Keratinocyte (primary cell): Measurements from ENCODE around the gene HOXD8. TPM values are rescaled to one million over a fixed set of nuclear protein-coding genes. Genes with fewer than 3 reads are reported as not detected.

Source experiments
- DNase-seq: peaks from one replicate; pipeline ENCODE4 v3.0.0-alpha.2; 2011; ENCODE audit warnings: low read depth, missing footprints, low spot score
- FAIRE-seq: peaks from 2 replicates; lab custom pipeline; 2011; peaks lifted over from hg19 to GRCh38; lab: Jason Lieb, UNC
- H2AFZ ChIP-seq: 2 replicates; pipeline ENCODE4 v1.6.0; 2012; ENCODE audit warnings: low read length, control low read depth, inconsistent platforms; ENCODE audit not compliant: control insufficient read depth
- H3K27ac ChIP-seq: 2 replicates; pipeline ENCODE4 v1.5.1; 2011; ENCODE audit warnings: low read length; ENCODE audit not compliant: control insufficient read depth, insufficient read depth
- H3K27me3 ChIP-seq: 3 replicates; pipeline ENCODE4 v1.6.0; 2011; ENCODE audit warnings: low read length; ENCODE audit not compliant: control insufficient read depth, insufficient read depth; ENCODE audit errors: extremely low read depth
- H3K36me3 ChIP-seq, 2 experiments: 2 replicates in 1 of 2; 3 replicates in 1 of 2; pipeline ENCODE4 v1.5.1; 2011; ENCODE audit warnings: low read length in 2 of 2, mild to moderate bottlenecking in 1 of 2; ENCODE audit not compliant: control insufficient read depth in 2 of 2, insufficient read depth in 2 of 2; ENCODE audit errors: extremely low read depth in 1 of 2
- H3K4me1 ChIP-seq: 3 replicates; pipeline ENCODE4 v1.5.1; 2011; ENCODE audit warnings: low read length; ENCODE audit not compliant: control insufficient read depth, insufficient read depth; ENCODE audit errors: extremely low read depth
- H3K4me2 ChIP-seq: 3 replicates; pipeline ENCODE4 v1.6.0; 2011; ENCODE audit warnings: low read depth, low read length; ENCODE audit not compliant: control insufficient read depth, insufficient read depth; ENCODE audit errors: extremely low read depth
- H3K4me3 ChIP-seq, 3 experiments: fragments of 200-600 bp in 1 of 3; sonication (generic) in 1 of 3; 2 replicates in 2 of 3; 3 replicates in 1 of 3; pipeline ENCODE4 v1.5.1; 2011 to 2016; ENCODE audit warnings: low read length in 3 of 3, mild to moderate bottlenecking in 3 of 3, control low read depth in 2 of 3, inconsistent platforms in 1 of 3, low read depth in 1 of 3, mixed read lengths in 1 of 3, mixed run types in 1 of 3, moderate library complexity in 1 of 3; ENCODE audit not compliant: control insufficient read depth in 2 of 3, insufficient read depth in 2 of 3; ENCODE audit errors: extremely low read depth in 1 of 3
- H3K79me2 ChIP-seq: 2 replicates; pipeline ENCODE4 v1.6.0; 2012; ENCODE audit warnings: low read length; ENCODE audit not compliant: control insufficient read depth, insufficient read depth
- H3K9ac ChIP-seq: 3 replicates; pipeline ENCODE4 v1.6.0; 2011; ENCODE audit warnings: low read length; ENCODE audit not compliant: control insufficient read depth, insufficient read depth; ENCODE audit errors: extremely low read depth
- H3K9me1 ChIP-seq: 3 replicates; pipeline ENCODE4 v1.6.0; 2011; ENCODE audit warnings: low read length; ENCODE audit not compliant: control insufficient read depth, insufficient read depth; ENCODE audit errors: extremely low read depth
- H3K9me3 ChIP-seq: 2 replicates; pipeline ENCODE4 v1.5.1; 2012; ENCODE audit warnings: low read depth, low read length; ENCODE audit not compliant: control insufficient read depth
- H4K20me1 ChIP-seq: 3 replicates; pipeline ENCODE4 v1.6.0; 2011; ENCODE audit warnings: low read length; ENCODE audit not compliant: control insufficient read depth, insufficient read depth; ENCODE audit errors: extremely low read depth
- CTCF ChIP-seq, 3 experiments: IDR thresholded peaks in 1 of 3; conservative IDR thresholded peaks in 1 of 3; optimal IDR thresholded peaks in 1 of 3; 2 replicates in 2 of 3; 3 replicates in 1 of 3; pipeline versions ENCODE3 to v1.5.1; 2011; ENCODE audit warnings: low read length in 3 of 3, mild to moderate bottlenecking in 3 of 3, moderate library complexity in 2 of 3, control low read depth in 1 of 3, inconsistent platforms in 1 of 3; ENCODE audit not compliant: insufficient read depth in 2 of 3; ENCODE audit errors: extremely low read depth in 1 of 3
- EZH2 ChIP-seq: IDR thresholded peaks from one replicate; pipeline ENCODE4 v1.6.1; 2012; ENCODE audit warnings: inconsistent platforms, mild to moderate bottlenecking, low read length, moderate library complexity
- dilution Hi-C: fragments of 300-500 bp; cut with MboI; formaldehyde crosslinking; loops from one replicate; pipeline ENCODE4 v1.7.0; 2020; ENCODE audit warnings: low sequenced_read_pairs; ENCODE audit not compliant: extremely low pct_ligation_motif_present
- polyA plus RNA-seq, 5 experiments: library from polyadenylated mRNA; depleted of rRNA in 3 of 5; stranded (reverse) in 3 of 5; stranded (forward) in 1 of 5; unstranded in 1 of 5; fragments of >200 nt; gene quantifications; 1 replicate in 1 of 5; 2 replicates in 3 of 5; 3 replicates in 1 of 5; pipeline versions ENCODE4 v1.2.1 to v1.2.3, GENCODE V29; 2011 to 2012; ENCODE audit warnings: missing spikeins in 2 of 5, low read depth in 1 of 5, low replicate concordance in 1 of 5

Gene HOXD8
- polyA plus RNA-seq, 1 donor (not counting 4 experiments of a cell fraction or from before 2014, with no cell fraction given) = not detected

GRCh38 chr2:176152350-176153181, 23.1 kb downstream of the HOXD8 start:
- no peak overlapping the region for H3K27ac ChIP-seq
- H3K79me2 ChIP-seq = no peaks in the 10 kb centered on the region
- H4K20me1 ChIP-seq = no peaks in the 10 kb centered on the region
- no peak overlapping the region for H3K9ac ChIP-seq
- no peak overlapping the region for H2AFZ ChIP-seq
- H3K4me2 ChIP-seq = no peak overlapping the region
- H3K9me3 ChIP-seq = no peaks in the 10 kb centered on the region
- no peak for DNase-seq
- H3K4me1 ChIP-seq = no peaks in the 10 kb centered on the region
- no peak for FAIRE-seq
- dilution Hi-C loops = loop anchor here (25.0 kb wide), 1 partner anchor 485 kb away; no protein-coding TSS in a partner anchor
- TF ChIP-seq EZH2 (no peak), CTCF (optimal IDR thresholded peaks at IDR 0.05 in 1 of 3, IDR thresholded peaks at IDR 0.05 in 1 of 3, conservative IDR thresholded peaks at IDR 0.05 in 1 of 3; ENCODE audit: extremely low read depth in 1 of 3, insufficient read depth in 2 of 3, low read length in 3 of 3) (no peak)
- H3K27me3 ChIP-seq = peaks cover 94% of the 10 kb centered on the region
- no peaks in the 10 kb centered on the region for H3K36me3 ChIP-seq
- no peak overlapping the region for H3K4me3 ChIP-seq
- no peaks in the 10 kb centered on the region for H3K9me1 ChIP-seq

DNA sequence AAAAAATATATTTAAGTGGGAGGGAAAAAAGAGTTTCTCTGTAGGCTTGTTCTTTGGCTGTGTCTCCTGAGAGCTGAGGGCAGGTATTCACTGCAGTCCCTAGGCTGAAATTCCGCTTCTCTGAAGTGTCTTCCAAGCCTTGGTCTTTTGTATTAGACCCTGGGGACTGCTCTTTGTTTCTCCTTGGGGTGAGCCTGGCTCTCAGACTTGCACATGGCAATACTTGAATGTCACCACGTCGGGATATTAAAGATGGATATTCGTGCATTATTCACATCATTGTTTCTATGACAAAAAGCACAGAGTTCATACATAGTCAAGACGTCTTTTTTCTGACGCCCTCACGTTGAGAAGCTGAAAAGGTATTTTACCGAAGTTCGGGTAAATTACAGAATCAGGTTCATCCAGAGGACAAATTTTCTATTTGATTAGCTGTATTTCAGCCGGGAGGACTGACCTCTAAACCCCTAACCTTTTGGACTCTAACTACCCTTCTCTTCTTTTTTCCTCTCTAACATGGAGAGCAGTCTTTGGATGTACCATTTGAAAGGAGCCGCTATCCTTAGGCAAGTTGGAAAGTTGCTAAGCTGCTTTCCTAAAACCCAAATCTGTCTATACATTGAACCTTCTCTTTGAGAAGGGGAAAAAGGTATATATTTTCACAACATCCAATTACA, 25.2 kb downstream of the HOXD8 start:
- Histone ChIP-seq H3K9me3 (no peaks in the 10 kb centered on the region), H2AFZ (no peak overlapping the region), H3K4me3 (no peak overlapping the region), H3K9me1 (no peaks in the 10 kb centered on the region), H3K27ac (no peak overlapping the region), H3K9ac (no peak overlapping the region), H4K20me1 (no peaks in the 10 kb centered on the region), H3K4me1 (no peaks in the 10 kb centered on the region), H3K4me2 (no peak overlapping the region), H3K36me3 (no peaks in the 10 kb centered on the region), H3K79me2 (no peaks in the 10 kb centered on the region), H3K27me3 (peaks cover 93% of the 10 kb centered on the region)
- TF ChIP-seq EZH2 (no peak), CTCF (optimal IDR thresholded peaks at IDR 0.05 in 1 of 3, IDR thresholded peaks at IDR 0.05 in 1 of 3, conservative IDR thresholded peaks at IDR 0.05 in 1 of 3; ENCODE audit: extremely low read depth in 1 of 3, insufficient read depth in 2 of 3, low read length in 3 of 3) (no peak)
- DNase-seq (no peak), FAIRE-seq (no peak)
- dilution Hi-C loops = loop anchor here (25.0 kb wide), 1 partner anchor 483 kb away; no protein-coding TSS in a partner anchor
